H9 (cell line): Measurements from ENCODE around the gene CHCHD3. TPM values are rescaled to one million over a fixed set of nuclear protein-coding genes. Genes with fewer than 3 reads are reported as not detected.

Experiments
- DNase-seq: peaks from one replicate; pipeline ENCODE4 v3.0.0-alpha.2; 2017
- H2AFZ ChIP-seq: one replicate; pipeline ENCODE4 v1.6.1; 2013; ENCODE audit warnings: mild to moderate bottlenecking, low read length, control low read depth, moderate library complexity
- H2AK5ac ChIP-seq: 2 replicates; pipeline ENCODE4 v1.6.1; 2013; ENCODE audit warnings: low read length, control low read depth, mixed read lengths; ENCODE audit not compliant: insufficient read length
- H2BK120ac ChIP-seq: one replicate; pipeline ENCODE4 v1.6.1; 2013; ENCODE audit warnings: low read depth, mild to moderate bottlenecking, low read length, control low read depth, inconsistent platforms; ENCODE audit not compliant: poor library complexity, severe bottlenecking
- H2BK12ac ChIP-seq: 2 replicates; pipeline ENCODE4 v1.6.1; 2013; ENCODE audit warnings: low read length, control low read depth, mixed read lengths, low read depth; ENCODE audit not compliant: insufficient read length
- H2BK15ac ChIP-seq: 2 replicates; pipeline ENCODE4 v1.6.1; 2013; ENCODE audit warnings: low read depth, low read length, control low read depth
- H2BK20ac ChIP-seq: one replicate; pipeline ENCODE4 v1.6.1; 2013; ENCODE audit warnings: low read depth, mild to moderate bottlenecking, low read length, control low read depth, inconsistent platforms; ENCODE audit not compliant: poor library complexity, severe bottlenecking
- H2BK5ac ChIP-seq: 2 replicates; pipeline ENCODE4 v1.6.1; 2013; ENCODE audit warnings: low read length, control low read depth, mixed read lengths; ENCODE audit not compliant: insufficient read length
- H3K14ac ChIP-seq: 2 replicates; pipeline ENCODE4 v1.6.1; 2013; ENCODE audit warnings: low read length, control low read depth; ENCODE audit not compliant: insufficient read depth
- H3K18ac ChIP-seq: 2 replicates; pipeline ENCODE4 v1.6.1; 2013; ENCODE audit warnings: low read depth, mild to moderate bottlenecking, mixed read lengths, low read length, control low read depth; ENCODE audit not compliant: insufficient read length
- H3K23ac ChIP-seq: 2 replicates; pipeline ENCODE4 v1.6.1; 2013; ENCODE audit warnings: low read length, control low read depth, mixed read lengths, low read depth; ENCODE audit not compliant: insufficient read length
- H3K23me2 ChIP-seq: 2 replicates; pipeline ENCODE4 v1.6.1; 2013; ENCODE audit warnings: low read depth, mild to moderate bottlenecking, mixed read lengths, low read length, control low read depth; ENCODE audit not compliant: insufficient read length, poor library complexity, severe bottlenecking
- H3K27ac ChIP-seq: 2 replicates; pipeline ENCODE4 v1.5.1; 2013; ENCODE audit warnings: low read length, control low read depth, mixed read lengths, low read depth; ENCODE audit not compliant: insufficient read length
- H3K27me3 ChIP-seq: 2 replicates; pipeline ENCODE4 v1.6.1; 2013; ENCODE audit warnings: low read length, control low read depth, inconsistent platforms; ENCODE audit not compliant: insufficient read depth
- H3K4ac ChIP-seq: 2 replicates; pipeline ENCODE4 v1.6.1; 2013; ENCODE audit warnings: low read depth, mild to moderate bottlenecking, control low read depth, inconsistent platforms, low read length, moderate library complexity
- H3K4me1 ChIP-seq: 2 replicates; pipeline ENCODE4 v1.6.1; 2013; ENCODE audit warnings: low read length, control low read depth, inconsistent platforms; ENCODE audit not compliant: insufficient read depth
- H3K4me2 ChIP-seq: 2 replicates; pipeline ENCODE4 v1.6.1; 2013; ENCODE audit warnings: low read length, control low read depth, mixed read lengths; ENCODE audit not compliant: insufficient read length, insufficient read depth
- H3K56ac ChIP-seq: 2 replicates; pipeline ENCODE4 v1.6.1; 2013; ENCODE audit warnings: low read depth, mild to moderate bottlenecking, mixed read lengths, low read length, control low read depth; ENCODE audit not compliant: insufficient read length
- H3K79me1 ChIP-seq: 2 replicates; pipeline ENCODE4 v1.6.1; 2013; ENCODE audit warnings: low read depth, mild to moderate bottlenecking, moderate library complexity, low read length, control low read depth, inconsistent platforms; ENCODE audit not compliant: insufficient read depth, poor library complexity, severe bottlenecking
- H3K79me2 ChIP-seq: 2 replicates; pipeline ENCODE4 v1.6.1; 2013; ENCODE audit warnings: low read length, control low read depth, inconsistent platforms; ENCODE audit not compliant: insufficient read depth
- H3K9ac ChIP-seq: 2 replicates; pipeline ENCODE4 v1.6.1; 2013; ENCODE audit warnings: low read length, control low read depth, mixed read lengths; ENCODE audit not compliant: insufficient read length; ENCODE audit errors: extremely low read depth
- H3K9me3 ChIP-seq: one replicate; pipeline ENCODE4 v1.6.1; 2013; ENCODE audit warnings: low read depth, low read length, inconsistent platforms; ENCODE audit not compliant: control insufficient read depth
- H3T11ph ChIP-seq: one replicate; pipeline ENCODE4 v1.6.1; 2013; ENCODE audit warnings: mild to moderate bottlenecking, low read length, control low read depth, inconsistent platforms
- H4K20me1 ChIP-seq: one replicate; pipeline ENCODE4 v1.6.1; 2013; ENCODE audit not compliant: control insufficient read depth, insufficient read length, insufficient read depth
- H4K5ac ChIP-seq: 2 replicates; pipeline ENCODE4 v1.6.1; 2013; ENCODE audit warnings: low read depth, mild to moderate bottlenecking, mixed read lengths, low read length, control low read depth; ENCODE audit not compliant: insufficient read length
- H4K8ac ChIP-seq: replicated peaks from 2 replicates; pipeline ENCODE4 v1.6.1; 2013; ENCODE audit warnings: low read length, control low read depth, mixed read lengths, low read depth; ENCODE audit not compliant: insufficient read length
- H4K91ac ChIP-seq: 2 replicates; pipeline ENCODE4 v1.6.1; 2013; ENCODE audit warnings: low read depth, mild to moderate bottlenecking, moderate library complexity, mixed read lengths, low read length, control low read depth; ENCODE audit not compliant: insufficient read length
- H3K27ac Mint-ChIP-seq, 3 experiments: 2 replicates in 2 of 3; 3 replicates in 1 of 3; pipeline ENCODE4 v1.8.0; 2020 to 2021; ENCODE audit warnings: mixed read lengths in 3 of 3, mild to moderate bottlenecking in 1 of 3, moderate library complexity in 1 of 3
- H3K27me3 Mint-ChIP-seq: 2 replicates; pipeline ENCODE4 v1.8.0; 2021; ENCODE audit warnings: low read depth, mild to moderate bottlenecking, moderate library complexity, mixed read lengths
- H3K36me3 Mint-ChIP-seq, 3 experiments: 2 replicates in 2 of 3; 3 replicates in 1 of 3; pipeline ENCODE4 v1.8.0; 2020 to 2021; ENCODE audit warnings: low read depth in 3 of 3, mixed read lengths in 3 of 3; ENCODE audit not compliant: insufficient read depth in 1 of 3
- H3K4me1 Mint-ChIP-seq, 2 experiments: 2 replicates each; pipeline ENCODE4 v1.8.0; 2020; ENCODE audit warnings: mixed read lengths in 2 of 2
- H3K4me3 Mint-ChIP-seq, 2 experiments: 2 replicates in 1 of 2; 3 replicates in 1 of 2; pipeline ENCODE4 v1.8.0; 2020 to 2021; ENCODE audit warnings: mild to moderate bottlenecking in 2 of 2, mixed read lengths in 2 of 2, moderate library complexity in 1 of 2
- H3K9me3 Mint-ChIP-seq, 2 experiments: 2 replicates in 1 of 2; 3 replicates in 1 of 2; pipeline ENCODE4 v1.8.0; 2020; ENCODE audit warnings: mild to moderate bottlenecking in 2 of 2, mixed read lengths in 2 of 2, moderate library complexity in 1 of 2
- WGBS: extraction: QIAGEN DNeasy Blood & Tissue Kit; methylation state at CpG from one replicate; pipeline ENCODE4 v1.1.7; 2013; ENCODE audit warnings: missing lambda C conversion rate, low lambda C conversion rate, mixed read lengths; ENCODE audit not compliant: insufficient read length; ENCODE audit errors: extremely low coverage; 5-methylcytosine and 5-hydroxymethylcytosine counted together
- long read RNA-seq: library from polyadenylated mRNA; unstranded; transcript quantifications from one replicate; pipeline ENCODE4 v2.0.0, GENCODE V29; 2020
- total RNA-seq: library from RNA; stranded (reverse); gene quantifications from 2 replicates; pipeline ENCODE4 v1.2.1, GENCODE V29; 2021
- TF ChIP-seq, protein P1 (sequence below): fragments of 200-600 bp; sonication (generic); conservative IDR thresholded peaks from 3 replicates; pipeline ENCODE4 v1.8.0; 2021; ENCODE audit warnings: antibody characterized with exemption, mild to moderate bottlenecking

CHCHD3 gene
- total RNA-seq, result 104 and 110 TPM in 2 replicates
- long read RNA-seq, transcript CHCHD3-201 (8 exons, 1,598 nt), result major isoform, 978 of 1,049 reads
- long read RNA-seq, partial matches to known transcripts, result 12 of 1,049 reads
- long read RNA-seq, other reads (novel, unspliced or antisense), result 59 of 1,049 reads

DNA sequence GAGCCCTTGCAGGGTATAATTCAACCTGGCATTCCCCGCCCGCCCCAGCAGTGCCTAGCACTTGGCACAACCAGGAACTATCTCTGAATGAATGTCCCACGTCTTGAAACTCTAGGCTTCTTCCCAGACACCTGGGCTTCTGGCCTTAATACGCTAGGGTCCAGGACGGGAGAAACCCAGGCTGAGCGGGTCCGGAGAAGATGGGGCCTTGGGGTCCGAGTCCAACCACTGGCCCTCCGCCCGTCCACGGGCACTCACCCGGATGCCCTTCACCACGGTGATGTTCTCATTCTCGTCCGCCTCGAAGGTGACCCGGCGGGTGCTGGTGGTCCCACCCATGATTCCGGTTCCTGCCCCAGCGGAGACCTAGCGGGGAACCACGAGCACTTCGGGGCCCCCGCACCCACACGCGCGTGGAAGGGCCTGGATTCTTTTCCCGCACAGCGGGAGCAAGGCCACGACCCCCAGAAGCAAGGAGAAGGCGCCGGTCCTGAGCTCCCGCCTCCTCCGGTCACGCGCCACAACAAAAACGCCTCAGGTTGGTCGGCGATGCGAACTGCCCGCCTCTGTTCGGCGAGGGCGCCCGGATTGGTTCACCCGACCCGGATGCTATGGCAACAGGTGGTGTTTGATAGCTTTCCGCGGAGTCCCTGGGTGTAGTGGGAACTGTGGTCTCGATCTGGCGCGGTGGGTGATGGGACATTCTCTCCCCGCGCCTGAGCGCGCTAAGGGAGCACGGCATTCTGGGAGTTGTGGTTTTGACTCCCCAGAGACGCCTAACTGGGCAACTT is at the start of gene CHCHD3:
Gene CHCHD3 (minus strand): TSS at position 492 of the 791 bp plus-strand sequence. CDS start 153 bp downstream, at position 339.
- Histone ChIP-seq H3K4ac (no peak within 1 kb of the TSS), H4K5ac (no peak within 1 kb of the TSS), H3K23me2 (peaks cover 7% of the 10 kb centered on the region), H4K20me1 (no peaks in the 10 kb centered on the region), H2AFZ (peak within 1 kb of the TSS; percentile 34), H3K18ac (peak within 1 kb of the TSS; percentile 54), H3K79me2 (peaks cover 30% of the 10 kb centered on the region; the same call in 1 of the 2 replicates), H4K8ac (no peak within 1 kb of the TSS), H3K9me3 (no peaks in the 10 kb centered on the region), H3K23ac (no peak within 1 kb of the TSS), H2BK20ac (no peak within 1 kb of the TSS), H3K4me2 (peak within 1 kb of the TSS; percentile 92), H2BK120ac (no peak within 1 kb of the TSS), H4K91ac (no peak within 1 kb of the TSS), H3T11ph (no peak within 1 kb of the TSS), H2BK15ac (no peak within 1 kb of the TSS), H3K9ac (peak within 1 kb of the TSS; percentile 77), H3K79me1 (peaks cover 4% of the 10 kb centered on the region), H3K27ac (no peak within 1 kb of the TSS), H2BK12ac (no peak within 1 kb of the TSS), H2BK5ac (no peak within 1 kb of the TSS), H3K14ac (peak within 1 kb of the TSS; percentile 84), H2AK5ac (no peak within 1 kb of the TSS), H3K27me3 (no peaks in the 10 kb centered on the region), H3K56ac (no peak within 1 kb of the TSS), H3K4me1 (peaks cover 5% of the 10 kb centered on the region; the same call in 1 of the 2 replicates)
- Mint-ChIP-seq H3K27me3 (no peaks in the 10 kb centered on the region), H3K27ac (peak within 1 kb of the TSS; percentile 67 to 97 (median 95)), H3K36me3 (no peaks in the 10 kb centered on the region; a peak in 1 of 7 replicates), H3K9me3 (no peaks in the 10 kb centered on the region), H3K4me1 (peaks cover 35 to 36% of the 10 kb centered on the region in 2 experiments), H3K4me3 (peak within 1 kb of the TSS; percentile 89 to 94)
- DNase-seq, result peak; percentile 99
- TF ChIP-seq, protein P1, sequence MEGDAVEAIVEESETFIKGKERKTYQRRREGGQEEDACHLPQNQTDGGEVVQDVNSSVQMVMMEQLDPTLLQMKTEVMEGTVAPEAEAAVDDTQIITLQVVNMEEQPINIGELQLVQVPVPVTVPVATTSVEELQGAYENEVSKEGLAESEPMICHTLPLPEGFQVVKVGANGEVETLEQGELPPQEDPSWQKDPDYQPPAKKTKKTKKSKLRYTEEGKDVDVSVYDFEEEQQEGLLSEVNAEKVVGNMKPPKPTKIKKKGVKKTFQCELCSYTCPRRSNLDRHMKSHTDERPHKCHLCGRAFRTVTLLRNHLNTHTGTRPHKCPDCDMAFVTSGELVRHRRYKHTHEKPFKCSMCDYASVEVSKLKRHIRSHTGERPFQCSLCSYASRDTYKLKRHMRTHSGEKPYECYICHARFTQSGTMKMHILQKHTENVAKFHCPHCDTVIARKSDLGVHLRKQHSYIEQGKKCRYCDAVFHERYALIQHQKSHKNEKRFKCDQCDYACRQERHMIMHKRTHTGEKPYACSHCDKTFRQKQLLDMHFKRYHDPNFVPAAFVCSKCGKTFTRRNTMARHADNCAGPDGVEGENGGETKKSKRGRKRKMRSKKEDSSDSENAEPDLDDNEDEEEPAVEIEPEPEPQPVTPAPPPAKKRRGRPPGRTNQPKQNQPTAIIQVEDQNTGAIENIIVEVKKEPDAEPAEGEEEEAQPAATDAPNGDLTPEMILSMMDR, result no peak
- no CpG with 5 or more reads among the region's 58 CpGs for WGBS
